Activated CD4-positive, alpha-beta T cell treated with anti-CD3 and anti-CD28 coated beads, Interleukin-2, Interleukin-6, amounts not matched to agents 100 ng/mL and 50 ng/mL, durations not matched to agents 16 hours and 8 hours (primary cell): ENCODE results near the gene IFFO2.
A peak's percentile ranks its signal among the peaks of the same experiment; 100 is the strongest.

Source experiments
- DNase-seq: peaks from one replicate; pipeline ENCODE4 v3.0.0-alpha.2; 2020

Gene IFFO2

DNA sequence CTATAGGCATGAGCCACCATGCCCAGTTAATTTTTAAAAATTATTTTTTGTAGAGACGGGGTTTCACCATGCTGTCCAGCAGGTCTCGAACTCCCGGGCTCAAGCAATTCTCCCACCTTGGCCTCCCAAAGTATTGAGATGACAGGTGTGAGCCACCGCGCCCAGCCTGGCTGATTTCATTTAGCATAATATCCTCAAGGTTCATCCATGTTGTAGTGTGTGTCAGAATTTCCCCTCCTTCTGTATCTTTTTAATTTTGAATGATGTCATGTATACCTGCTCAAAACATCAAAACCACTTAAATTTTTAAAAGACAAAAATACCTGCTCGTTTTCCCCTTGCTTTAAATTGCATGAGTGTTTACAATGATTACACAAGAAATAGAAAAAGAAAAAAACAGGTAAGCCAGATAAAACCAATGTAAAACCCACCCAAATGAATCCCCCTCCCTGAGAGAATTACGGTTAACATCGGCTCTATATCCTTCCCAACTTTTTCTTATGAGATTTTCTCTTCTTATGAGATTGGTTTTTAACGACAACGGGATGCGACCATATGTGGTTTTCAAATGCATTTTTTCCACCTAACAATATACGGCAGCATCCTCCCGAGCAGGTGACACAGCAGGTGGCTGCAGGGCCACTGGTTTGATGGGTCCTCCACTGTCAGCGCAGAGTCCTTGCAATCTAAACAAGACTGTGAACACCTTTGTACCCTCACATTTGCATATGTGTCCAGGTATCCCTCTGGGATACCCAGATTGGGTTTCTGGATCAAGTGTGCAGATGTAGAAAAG lies 22.1 kb downstream of the IFFO2 start:
- DNase-seq: peak; percentile 27

DNA sequence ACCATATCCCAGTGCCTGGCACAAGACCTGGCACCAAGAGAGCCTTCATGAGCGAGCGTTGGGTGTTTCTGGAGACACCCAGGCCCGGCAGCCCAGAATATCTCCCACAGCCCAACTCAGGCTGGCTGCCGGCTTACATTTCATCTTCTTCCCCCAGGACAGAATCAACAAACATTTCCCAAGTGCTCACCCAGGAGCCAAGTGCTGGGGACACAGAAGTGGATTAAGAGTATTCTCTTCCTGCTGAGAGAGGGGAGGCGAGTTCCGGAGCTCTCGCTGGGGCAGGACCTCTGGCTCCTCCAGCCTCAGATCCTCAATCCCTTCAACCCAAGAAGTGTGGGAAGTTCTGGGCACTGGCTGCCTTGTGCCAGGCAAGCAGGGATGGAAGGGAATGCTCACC lies 23.6 kb downstream of the IFFO2 start:
- no peak for DNase-seq

DNA sequence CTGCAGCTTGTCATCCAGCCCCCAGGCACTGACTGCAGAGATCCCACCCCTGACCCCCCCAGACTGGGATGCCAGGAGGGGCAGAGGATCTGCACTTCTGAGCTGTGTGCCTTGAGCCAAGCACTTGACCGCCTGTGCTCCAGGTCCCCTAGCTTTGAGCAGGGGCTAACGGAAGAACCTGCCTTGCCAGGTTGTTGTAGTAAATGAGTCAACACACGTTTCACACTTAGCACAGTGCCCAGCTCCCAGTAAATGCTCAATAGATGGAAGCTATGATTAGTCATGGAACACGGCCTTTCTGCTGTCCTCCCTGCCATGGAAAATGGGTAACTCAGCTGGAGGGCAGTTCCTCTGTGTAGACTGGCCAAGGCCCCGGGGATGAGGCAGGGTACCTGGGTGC lies 24.1 kb downstream of the IFFO2 start:
- no peak for DNase-seq

DNA sequence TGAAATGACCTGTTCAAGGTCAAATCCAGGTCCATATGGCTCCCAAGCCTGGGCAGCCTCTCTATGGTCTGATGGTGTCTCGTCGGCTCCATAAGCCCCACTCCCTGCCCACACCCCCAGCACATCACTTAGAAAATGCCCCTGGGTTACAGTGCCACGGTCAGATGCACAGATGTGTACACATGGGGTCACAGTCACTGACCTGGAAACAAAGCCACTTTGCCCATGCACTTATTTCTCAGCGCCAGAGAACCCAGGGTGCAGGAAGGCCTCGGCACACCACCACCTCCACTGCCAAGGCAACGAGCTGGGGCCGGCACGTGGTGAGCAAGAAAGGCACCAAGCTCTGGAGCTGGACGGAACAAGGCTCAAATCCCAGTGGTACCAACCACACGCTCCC lies 24.7 kb downstream of the IFFO2 start:
- DNase-seq: no peak

DNA sequence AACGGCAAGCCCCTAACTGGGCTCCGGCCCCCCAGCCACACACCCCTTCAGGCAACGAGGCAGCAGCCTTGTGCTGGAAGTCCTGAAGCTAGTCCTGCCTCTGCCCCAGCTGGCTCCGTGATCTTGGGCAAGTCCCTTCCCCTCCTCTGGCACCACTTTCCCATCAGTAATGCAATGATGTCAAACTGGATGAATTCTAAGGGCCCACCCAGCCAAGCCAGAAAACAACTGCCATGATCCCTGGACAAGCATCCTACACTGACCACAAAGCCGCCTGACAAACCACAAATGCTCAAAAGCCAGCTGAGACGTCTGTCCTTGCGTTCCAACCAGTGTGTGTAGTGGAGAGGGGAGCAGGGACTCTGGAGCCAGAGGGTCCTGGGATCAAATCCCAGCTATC lies 26.8 kb downstream of the IFFO2 start:
- DNase-seq: no peak

DNA sequence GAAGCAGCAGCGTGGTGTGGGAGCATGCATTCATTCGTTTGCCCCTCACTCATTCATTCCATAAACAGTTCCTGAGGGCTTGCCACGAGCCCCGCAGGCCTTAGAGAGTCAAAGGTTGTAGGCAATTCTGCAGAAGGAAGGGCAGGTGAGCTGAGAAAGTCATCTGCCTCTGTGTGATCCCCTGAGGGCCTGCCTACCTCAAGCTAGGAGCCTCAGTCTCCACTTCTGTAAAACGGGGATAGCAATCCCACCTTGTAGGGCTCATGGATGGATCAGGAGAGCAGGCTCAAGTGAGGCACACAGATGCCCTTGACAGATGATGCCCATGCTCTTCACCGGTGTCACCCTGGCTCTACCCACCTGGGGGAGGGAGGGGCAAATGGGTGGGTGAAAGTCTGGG lies 27.5 kb downstream of the IFFO2 start:
- no peak for DNase-seq

DNA sequence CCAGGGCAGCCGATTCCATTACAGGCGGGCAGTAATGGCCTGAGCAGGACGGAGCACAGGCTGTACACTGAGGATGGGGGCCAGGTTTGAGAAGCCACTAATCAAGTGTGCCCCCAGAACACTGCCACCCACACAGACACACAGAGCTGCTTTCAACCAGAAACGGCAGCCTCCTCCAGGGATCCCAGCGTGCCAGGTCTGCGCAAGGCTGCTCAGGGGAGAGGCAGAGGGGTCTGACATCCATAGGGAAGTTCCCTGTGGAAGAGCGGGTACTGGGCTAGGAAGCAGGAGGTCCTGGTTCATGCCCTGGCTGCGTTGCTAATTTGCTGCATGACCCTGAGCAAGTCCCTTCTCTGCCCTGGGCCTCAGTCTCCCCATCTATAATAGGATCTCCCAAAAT lies 28.1 kb downstream of the IFFO2 start:
- DNase-seq: no peak

DNA sequence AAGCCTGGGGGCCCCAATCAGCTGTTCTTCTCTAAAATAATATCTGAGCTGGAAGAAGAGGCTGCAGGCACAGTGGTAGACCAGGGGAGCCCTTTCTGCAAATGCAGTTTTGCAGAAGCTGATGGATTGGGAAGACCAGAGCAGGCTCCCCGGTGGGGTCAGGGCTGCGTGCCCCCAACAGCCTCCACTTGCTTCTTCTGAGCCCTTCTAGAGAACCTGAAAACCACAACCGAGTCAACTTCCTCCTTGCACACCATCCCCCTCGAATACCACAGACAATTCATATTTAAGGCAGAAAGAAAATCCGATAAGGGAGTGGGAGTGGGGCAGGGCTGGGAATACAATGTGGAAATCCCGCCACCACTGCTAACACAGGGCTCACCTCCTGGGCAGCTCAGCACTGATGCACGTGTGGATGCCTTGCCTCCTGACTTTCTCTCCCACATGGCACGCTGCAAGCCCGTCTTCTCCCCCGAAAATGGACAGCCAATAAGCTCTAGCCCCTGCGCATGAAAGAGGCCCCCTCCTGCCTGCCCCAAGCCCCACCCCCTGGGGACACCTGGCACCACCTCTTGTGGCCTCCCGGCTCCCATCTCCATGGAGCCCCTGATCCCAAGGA lies 28.7 kb downstream of the IFFO2 start:
- peak; percentile 77 for DNase-seq

DNA sequence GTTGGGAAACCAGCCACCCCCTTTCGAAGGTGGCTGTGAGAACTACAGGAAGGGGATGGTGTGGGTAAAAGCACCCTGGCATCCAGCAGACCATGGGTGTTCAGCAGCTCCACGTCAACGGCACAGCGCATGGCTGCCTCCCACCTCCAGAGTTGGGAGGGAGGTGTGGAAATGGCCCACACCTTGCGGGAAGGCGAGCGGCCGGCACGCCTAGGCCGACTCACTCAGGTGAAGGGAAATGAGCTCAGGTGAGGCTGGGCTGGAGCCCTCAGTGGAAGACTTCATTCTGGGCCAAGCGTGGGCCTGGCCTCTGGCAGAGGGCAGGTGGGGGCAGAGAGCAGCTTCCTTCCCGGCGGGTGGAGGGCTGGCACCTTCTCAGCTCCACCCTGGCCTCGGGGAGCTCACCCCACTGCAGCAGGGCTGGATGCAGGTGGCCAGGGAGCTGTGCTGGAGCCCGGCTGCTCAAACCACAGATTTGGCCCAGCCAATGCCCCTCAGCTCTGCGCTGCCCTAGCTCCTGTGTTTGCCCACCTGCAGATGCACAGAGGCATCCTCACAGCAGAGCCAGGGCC lies 29.3 kb downstream of the IFFO2 start:
- peak; percentile 53 for DNase-seq

DNA sequence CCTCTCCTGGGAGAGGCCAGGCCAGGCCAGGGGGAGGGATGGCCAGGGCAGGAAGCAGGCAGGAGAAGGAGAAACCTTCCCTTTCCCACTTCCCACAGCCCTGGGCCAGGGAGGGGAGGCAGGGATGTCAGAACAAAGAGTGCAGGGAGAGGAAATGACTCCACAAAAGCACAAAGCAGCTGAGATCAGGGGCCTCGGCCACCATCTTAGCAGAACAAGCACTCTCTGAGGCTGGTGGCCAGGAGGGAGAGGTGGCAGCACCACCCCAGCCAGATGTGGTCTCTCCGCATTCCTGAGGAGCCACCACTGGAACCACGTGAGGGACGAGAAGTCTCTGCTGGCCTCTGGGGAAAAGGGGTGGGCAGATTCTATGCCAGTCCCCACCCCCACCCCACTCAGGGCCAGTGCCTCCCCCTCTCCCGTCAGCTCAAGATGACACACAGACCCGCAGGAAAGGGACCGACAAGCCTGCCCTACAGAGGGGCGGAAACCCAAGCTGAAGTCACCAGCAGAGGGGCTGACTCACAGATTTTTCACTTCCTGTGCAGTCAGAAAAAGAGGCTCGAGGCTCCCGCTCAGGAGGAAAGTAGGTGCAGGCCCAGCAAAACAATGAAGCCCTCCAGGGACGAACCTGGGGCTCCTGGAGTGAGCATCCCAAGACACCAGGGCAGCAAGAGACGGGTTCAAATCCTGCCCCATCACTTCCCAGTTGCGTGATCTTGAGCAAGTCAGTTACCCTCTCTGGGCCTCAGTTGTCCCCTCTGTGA lies 30.0 kb downstream of the IFFO2 start:
- peak; percentile 96 for DNase-seq

DNA sequence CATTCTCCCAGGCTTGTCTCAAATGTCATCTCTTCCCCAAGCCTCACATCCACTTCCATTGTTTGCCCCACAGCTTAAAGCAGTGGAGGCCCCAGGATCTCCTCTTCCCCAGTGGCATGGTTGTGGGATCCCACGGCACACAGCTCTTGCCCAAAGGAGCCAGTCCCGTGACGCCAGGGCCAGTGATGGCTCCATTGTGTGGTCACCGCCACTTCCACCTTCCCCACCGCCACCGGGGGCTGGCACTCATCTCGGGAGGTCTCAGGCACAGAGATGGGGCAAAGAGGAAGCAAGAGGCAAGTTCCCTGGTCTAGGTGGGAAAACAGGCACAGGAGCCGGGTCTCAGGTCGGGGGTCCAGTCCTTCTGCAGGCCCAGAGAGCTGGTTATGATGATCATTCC lies 31.2 kb downstream of the IFFO2 start:
- no peak for DNase-seq

DNA sequence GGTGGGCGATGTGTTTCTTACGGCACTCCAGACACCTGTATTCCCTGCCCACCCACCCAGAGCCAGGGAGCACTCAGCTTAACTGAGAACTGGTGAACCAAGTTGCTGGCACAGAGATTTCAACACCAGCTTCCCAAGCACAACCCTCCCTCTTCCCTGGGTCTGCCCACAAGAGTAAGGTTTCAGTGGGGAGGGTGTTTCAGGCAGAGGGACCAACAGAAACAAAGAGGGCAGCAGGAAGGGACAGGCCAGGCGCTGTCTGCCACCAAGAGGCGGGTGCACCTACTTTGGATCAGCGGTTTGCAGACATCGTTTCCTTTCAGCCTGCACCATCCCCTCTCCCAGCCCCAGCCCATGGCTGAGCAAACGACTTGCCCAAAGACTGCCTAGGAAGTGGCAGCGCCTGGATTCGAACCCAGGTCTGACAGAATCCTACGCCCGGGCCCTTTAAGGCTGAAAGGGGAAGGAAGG lies 32.2 kb downstream of the IFFO2 start:
- DNase-seq: no peak

DNA sequence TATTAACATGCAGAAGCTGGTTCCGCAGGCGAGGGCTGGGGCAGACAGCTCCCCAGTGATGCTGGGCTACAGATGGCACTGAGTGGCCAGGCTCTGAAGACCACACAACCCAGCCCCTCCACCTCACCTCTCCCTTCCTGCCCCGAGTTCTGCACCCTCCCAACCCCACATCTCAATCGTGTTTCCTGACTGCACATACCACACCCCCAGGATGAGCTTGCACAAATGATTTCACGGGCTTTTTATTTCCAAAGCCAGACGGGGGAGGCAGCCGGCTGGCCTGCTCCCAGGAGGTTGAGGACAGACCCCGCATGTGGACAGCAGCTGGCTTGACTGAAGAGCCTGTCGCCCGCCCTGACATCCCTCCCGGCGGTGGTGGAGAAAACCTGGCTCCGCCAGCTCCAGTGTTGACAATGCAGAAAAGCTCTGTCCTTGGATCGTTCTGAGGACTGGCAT lies 32.7 kb downstream of the IFFO2 start:
- no peak for DNase-seq

DNA sequence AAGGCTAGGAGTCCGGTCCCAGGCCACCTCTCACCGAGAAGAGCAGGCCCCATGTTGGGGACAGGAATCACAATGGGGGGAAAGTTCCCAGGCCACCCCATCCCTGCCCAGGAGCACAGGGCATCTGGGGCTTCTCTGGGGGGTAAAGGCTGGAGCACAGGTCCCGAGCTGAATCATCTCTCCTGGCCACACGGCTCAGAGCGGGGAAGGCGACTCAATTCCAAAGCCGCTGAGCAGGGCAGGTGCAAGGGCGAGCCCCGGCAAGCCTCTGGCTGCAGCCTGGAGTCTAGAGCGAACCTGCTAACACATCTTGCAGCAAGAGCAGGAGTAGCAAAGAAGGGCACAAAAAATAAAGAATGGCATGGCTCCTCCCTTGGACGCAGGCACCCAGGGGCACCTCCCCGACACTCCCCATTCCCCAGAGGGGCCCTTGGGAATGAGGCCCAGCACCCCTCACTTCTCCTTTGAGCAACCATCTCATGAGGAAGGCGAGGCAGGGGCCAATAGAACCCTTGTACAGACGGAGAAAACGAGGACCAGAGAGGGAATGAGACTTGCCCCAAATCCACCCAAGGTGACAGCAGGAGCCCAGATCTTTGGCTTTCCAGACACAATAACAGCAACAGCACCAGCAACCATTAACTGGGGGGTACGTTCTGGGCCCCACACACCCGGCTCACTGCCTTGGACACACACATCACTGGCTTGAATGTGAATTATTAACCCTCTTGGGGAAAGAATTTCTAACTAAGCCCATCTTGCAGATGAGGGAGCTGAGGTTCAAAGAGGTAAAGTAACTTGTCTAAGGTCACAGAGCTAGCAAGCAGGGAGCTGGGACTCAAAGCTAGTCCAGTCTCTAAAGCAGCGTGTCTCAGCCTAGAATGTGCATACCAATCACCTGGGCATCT lies 33.4 kb downstream of the IFFO2 start:
- DNase-seq: no peak

DNA sequence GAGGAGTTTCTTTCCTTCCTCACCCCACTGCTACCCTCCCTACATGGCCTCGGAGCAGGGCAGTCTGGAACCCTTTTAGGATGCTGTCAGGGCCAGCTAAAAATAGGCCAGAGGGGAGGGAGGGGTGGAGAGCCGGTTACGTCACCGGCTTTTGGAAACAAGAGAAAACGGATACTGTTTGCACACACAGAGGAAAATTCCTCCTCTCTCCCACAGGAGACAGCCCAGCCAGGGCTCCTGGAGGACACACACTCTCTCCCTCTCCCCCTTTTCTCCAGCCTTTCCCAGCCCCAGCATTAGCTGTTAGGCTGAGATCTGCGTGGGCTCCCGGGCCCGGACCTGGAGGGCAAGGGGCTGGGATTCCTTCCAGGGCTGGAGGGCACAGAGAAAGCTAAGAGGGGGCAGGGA lies 34.2 kb downstream of the IFFO2 start:
- DNase-seq: no peak

DNA sequence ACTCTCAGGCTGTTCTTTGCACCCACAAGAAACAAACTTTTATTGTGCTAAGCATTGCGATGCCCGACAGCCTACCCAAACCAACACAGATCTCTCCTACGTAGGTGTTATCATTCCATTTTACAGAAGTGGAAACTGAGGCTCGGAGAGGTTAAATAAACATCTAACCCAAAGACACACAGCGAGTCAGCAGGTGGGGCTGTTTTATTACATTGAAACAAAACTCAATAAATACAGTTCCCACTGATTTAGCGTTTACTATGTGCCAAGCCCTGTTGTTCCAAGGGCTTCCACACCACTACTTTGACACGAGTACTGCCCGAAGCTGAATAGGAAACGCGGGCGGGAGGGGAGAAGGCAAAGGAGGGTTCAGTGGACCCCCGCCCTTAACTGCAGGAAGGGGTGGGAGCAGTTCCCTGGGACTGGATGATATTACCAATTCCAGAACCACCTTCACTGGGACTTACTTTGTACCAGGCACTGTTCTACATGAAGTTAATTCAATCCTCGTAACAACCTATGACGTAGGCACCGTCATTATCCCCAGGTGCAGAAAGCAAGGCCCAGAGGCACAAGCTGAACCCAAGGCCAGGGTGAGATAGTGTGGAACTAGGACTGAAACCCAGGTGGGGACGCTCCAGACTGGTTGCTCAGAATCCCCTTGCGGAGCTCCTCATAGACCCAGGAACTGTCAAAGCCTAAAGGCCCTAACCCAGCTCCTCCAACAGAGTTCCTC lies 34.8 kb downstream of the IFFO2 start:
- no peak for DNase-seq

DNA sequence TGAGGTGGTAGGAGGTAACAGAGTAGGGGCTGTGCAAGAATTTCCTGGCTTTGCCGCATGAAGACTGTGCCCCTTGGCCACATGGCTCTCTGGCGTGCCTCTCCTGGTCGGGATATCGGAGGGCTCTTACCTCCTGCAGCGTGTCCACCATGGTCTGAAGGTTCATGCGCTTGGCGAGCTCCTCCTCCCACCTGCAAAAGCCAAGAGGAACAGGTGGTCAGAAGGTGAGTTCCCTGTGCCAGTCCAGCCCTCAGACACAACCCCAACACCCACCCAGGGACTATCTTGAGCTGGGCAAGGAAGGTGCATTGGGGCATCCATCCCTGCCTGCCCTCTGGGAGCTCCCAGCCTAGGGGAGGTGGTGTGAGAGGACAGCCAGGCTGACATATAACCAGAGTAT lies 35.5 kb downstream of the IFFO2 start:
- DNase-seq: no peak

DNA sequence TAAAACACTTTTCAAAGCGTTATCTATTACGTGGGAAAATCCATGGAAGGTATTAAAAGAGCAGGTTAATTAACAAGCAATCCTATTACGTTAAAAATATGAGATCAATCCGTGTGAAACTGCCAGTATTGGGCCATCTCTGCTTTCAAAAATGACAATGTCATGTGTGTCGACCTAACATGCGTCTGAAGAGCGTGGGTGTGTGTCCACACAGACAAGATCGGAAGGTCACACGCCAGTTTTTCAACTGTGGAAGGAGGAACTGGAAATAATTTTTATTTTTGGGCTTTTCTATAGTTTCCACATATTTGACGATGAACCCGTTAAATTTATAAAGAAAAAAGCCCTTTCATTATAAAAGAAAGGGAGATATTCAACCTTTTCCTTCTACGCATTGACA lies 36.5 kb downstream of the IFFO2 start:
- DNase-seq: no peak

DNA sequence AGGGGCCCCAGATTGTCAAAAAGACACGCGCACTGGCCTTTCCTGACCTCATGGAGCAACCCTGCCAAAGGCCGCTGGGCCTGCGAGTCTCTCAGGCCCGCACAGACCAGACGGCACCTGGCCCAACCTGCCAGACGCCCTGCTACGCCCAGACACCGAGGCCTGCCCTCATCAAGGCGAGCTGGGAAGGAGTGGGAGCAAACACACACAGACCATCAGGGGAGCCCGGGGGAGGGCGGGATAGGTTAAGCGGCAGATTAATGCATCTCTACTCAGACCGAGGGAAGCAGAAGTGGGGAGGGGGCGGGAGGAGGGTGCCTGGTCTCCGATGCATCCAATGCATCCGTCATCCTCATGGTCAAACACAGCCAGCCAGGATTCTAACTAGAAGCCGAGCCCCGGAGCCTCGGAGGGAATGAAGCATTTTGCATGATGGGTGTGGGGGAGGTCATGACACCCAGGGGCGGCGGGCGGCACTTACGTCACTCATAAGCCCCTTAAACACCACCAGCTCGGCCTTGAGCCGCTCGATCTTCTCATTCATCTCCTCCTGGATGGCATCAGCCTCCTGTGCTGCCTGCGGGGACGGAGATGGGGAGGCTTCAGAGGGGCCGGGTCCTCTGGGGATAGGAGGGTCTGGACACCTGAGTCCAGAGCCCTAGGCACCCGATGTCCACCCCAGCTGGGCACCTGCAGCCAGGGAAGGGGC lies 37.1 kb downstream of the IFFO2 start:
- no peak for DNase-seq

DNA sequence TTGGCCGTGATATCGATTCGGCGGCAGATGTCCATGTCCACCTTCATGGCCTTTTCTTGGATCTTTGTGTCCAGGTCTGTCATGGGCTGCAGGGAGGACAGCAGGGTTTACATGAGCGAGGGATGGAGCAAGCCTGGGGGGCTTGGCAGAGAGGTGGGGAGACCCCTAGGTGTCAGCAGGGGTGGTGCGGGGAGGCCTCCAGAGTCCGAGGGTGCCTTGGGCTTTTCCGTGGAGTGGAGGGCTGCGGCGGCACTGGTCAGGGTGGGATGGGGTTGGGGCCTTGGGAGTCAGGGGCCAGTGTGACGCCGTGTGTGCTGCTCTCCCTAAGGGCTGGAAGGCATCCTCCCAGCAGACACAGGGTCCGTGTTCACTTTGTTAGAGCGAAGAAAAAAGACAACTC lies 38.1 kb downstream of the IFFO2 start:
- DNase-seq: no peak
